GM21717 (cell line): ENCODE results near the gene CCDC190.
A peak's percentile ranks its signal among the peaks of the same experiment; 100 is the strongest.
"Not testable (repeated sequence)": the region's sequence is repeated elsewhere in the genome, so short reads cannot be mapped to it uniquely, and the experiment has no call there.

Experiments used
- ATAC-seq: cut with Tn5 transposase; IDR thresholded peaks from one replicate; pipeline ENCODE4 v1.9.1; 2021; ENCODE audit warnings: mild to moderate bottlenecking, moderate library complexity; ENCODE audit not compliant: unreplicated experiment

Gene CCDC190

GRCh38 chr1:162838863-162839262 lies 22.1 kb downstream of the CCDC190 start:
- ATAC-seq = no peak

GRCh38 chr1:162835157-162835899 lies 25.6 kb downstream of the CCDC190 start:
- ATAC-seq = peak; percentile 95

GRCh38 chr1:162832470-162832869 lies 28.5 kb downstream of the CCDC190 start:
- ATAC-seq = no peak

- no peak for ATAC-seq
Measured at GRCh38 chr1:162829268-162829667, 31.7 kb downstream of the CCDC190 start.

GRCh38 chr1:162823771-162824525 lies 37.0 kb downstream of the CCDC190 start:
- no peak for ATAC-seq

- no peak for ATAC-seq
Measured at GRCh38 chr1:162823231-162823630, 37.7 kb downstream of the CCDC190 start.

- no peak for ATAC-seq
Measured at GRCh38 chr1:162822391-162823200, 38.4 kb downstream of the CCDC190 start.

- not testable (repeated sequence) for ATAC-seq
Measured at GRCh38 chr1:162818666-162819065, 42.3 kb downstream of the CCDC190 start.

GRCh38 chr1:162818136-162818535 lies 42.8 kb downstream of the CCDC190 start:
- not testable (repeated sequence) for ATAC-seq

GRCh38 chr1:162812357-162812756 lies 48.6 kb downstream of the CCDC190 start:
- ATAC-seq = not testable (repeated sequence)

GRCh38 chr1:162807503-162807902 lies 53.5 kb downstream of the CCDC190 start:
- not testable (repeated sequence) for ATAC-seq
